ENCODE measurements around the gene PLEKHA5.
"Not testable (repeated sequence)": the region's sequence is repeated elsewhere in the genome, so short reads cannot be mapped to it uniquely, and the experiment has no call there.

PLEKHA5 gene

DNA sequence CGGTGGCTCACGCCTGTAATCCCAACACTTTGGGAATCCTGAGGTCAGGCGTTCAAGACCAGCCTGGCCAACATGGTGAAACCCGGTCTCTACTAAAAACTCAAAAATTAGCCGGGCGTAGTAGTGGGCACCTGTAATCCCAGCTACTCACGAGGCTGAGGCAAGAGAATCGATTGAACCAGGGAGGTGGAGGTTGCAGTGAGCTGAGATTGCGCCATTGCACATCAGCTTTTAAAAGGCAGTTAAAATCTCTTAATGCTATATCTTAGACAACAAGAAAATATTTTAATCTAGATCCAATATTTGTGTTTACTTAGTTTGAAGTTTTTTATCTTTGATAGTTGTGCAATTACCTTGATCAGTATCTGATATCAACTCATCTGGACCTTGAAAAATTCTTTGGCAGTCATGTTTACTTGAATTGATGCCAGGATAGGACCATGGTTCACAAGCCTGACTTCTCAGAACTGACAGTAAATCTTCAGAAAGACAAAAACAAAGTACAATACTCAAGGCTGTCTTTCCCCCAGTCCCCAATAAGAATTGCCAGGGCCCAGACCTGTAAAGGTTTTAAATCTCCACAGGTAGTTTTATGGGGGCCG is 174.7 kb downstream of the PLEKHA5 start:
- in situ Hi-C loops (cut with HindIII; ENCODE audit: low sequenced_read_pairs), result no loop called here

DNA sequence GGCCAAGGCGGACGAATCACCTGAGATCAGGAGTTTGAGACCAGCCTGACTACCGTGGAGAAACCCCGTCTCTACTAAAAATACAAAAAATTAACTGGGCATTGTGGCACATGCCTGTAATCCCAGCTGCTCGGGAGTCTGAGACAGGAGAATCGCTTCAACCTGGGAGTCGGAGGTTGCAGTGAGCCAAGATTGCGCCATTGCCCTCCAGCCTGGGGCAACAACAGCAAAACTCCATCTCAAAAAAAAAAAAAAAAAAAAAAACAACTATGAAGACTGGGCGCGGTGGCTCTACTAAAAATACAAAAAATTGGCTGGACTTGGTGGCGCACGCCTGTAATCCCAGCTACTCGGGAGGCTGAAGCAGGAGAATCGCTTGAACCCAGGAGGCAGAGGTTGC is 176.1 kb downstream of the PLEKHA5 start:
- DNase-seq (ENCODE audit: low read depth); in situ Hi-C loops (cut with HindIII; ENCODE audit: low sequenced_read_pairs): not testable (repeated sequence)

More for the DNA sequence above, 174.7 kb downstream of the PLEKHA5 start:
- H3K4me3 ChIP-seq (ENCODE audit: low read depth, low read length), result no peak overlapping the region
- TF ChIP-seq, protein P1, sequence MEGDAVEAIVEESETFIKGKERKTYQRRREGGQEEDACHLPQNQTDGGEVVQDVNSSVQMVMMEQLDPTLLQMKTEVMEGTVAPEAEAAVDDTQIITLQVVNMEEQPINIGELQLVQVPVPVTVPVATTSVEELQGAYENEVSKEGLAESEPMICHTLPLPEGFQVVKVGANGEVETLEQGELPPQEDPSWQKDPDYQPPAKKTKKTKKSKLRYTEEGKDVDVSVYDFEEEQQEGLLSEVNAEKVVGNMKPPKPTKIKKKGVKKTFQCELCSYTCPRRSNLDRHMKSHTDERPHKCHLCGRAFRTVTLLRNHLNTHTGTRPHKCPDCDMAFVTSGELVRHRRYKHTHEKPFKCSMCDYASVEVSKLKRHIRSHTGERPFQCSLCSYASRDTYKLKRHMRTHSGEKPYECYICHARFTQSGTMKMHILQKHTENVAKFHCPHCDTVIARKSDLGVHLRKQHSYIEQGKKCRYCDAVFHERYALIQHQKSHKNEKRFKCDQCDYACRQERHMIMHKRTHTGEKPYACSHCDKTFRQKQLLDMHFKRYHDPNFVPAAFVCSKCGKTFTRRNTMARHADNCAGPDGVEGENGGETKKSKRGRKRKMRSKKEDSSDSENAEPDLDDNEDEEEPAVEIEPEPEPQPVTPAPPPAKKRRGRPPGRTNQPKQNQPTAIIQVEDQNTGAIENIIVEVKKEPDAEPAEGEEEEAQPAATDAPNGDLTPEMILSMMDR (IDR thresholded peaks at IDR 0.05; ENCODE audit: low read depth, low read length, missing control alignments), result no peak
- no peak for DNase-seq (ENCODE audit: low read depth)

DNA sequence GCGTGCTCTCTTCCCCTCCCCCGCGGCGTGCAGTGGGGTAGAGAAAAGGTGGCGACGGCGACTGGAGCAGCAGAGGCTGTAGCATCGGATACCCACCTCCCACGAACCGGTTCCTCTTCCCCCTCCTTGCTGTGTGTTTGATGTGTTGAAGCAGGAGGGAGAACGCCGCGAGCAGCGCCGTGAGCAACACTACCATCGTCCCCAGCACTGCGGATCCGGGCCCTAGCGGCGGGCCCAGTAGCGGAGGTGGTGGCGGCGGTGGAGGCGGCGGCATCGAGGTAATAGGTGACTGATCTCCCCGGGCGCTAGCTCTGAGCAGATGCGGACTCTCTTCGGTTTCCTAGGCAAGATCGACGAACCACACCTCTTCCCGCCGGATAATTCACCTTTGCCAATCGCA is 176.8 kb downstream of the PLEKHA5 start:
- TF ChIP-seq, protein P1 (IDR thresholded peaks at IDR 0.05; ENCODE audit: low read depth, low read length, missing control alignments), result no peak
- DNase-seq (ENCODE audit: low read depth), result no peak
- no peak overlapping the region for H3K4me3 ChIP-seq (ENCODE audit: low read depth, low read length)
- in situ Hi-C loops (cut with HindIII; ENCODE audit: low sequenced_read_pairs), result no loop called here

More for the DNA sequence above, 176.1 kb downstream of the PLEKHA5 start:
- not testable (repeated sequence) for H3K4me3 ChIP-seq (ENCODE audit: low read depth, low read length)

DNA sequence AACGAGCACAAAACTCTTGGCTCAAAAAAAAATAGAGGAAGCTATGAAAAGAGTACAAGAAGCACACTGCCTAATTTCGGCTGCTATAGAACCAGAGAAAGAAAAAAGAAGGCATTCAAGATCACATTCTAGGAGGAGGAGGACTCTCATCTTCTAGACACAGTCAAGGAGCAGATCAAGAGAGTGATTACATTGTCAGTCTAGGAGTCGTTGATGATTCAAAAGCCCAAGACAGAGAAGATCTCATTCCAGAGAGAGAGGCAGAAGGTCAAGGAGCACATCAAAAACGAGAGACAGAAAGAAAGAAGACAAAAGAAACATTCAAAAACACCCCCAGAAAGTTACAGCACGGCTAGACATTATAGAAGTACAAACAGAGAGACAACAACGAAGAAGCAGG is 177.9 kb downstream of the PLEKHA5 start:
- TF ChIP-seq, protein P1 (IDR thresholded peaks at IDR 0.05; ENCODE audit: low read depth, low read length, missing control alignments), result no peak
- no peak overlapping the region for H3K4me3 ChIP-seq (ENCODE audit: low read depth, low read length)
- DNase-seq (ENCODE audit: low read depth), result no peak
- in situ Hi-C loops (cut with HindIII; ENCODE audit: low sequenced_read_pairs), result no loop called here

DNA sequence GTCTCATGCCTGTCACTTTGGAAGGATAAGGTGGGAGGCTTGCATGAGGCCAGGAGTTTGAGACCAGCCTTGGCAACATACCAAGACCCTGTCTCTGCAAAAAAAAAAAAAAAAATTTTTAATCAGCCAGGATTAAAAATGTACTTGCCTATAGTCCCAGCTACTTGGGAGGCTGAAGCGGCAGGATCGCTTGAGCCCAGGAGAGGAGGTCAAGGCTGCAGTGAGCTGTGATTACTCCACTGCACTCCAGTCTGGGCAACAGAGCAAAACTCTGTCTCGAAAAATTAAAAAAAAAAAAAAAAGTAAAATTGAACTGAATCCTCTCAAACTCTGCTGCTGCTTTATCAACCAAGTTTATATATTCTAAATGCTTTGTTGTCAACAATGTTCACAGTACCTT is 181.6 kb downstream of the PLEKHA5 start:
- H3K4me3 ChIP-seq (ENCODE audit: low read depth, low read length), result no peak overlapping the region
- TF ChIP-seq, protein P1 (IDR thresholded peaks at IDR 0.05; ENCODE audit: low read depth, low read length, missing control alignments), result no peak
- in situ Hi-C loops (cut with HindIII; ENCODE audit: low sequenced_read_pairs), result no loop called here

DNA sequence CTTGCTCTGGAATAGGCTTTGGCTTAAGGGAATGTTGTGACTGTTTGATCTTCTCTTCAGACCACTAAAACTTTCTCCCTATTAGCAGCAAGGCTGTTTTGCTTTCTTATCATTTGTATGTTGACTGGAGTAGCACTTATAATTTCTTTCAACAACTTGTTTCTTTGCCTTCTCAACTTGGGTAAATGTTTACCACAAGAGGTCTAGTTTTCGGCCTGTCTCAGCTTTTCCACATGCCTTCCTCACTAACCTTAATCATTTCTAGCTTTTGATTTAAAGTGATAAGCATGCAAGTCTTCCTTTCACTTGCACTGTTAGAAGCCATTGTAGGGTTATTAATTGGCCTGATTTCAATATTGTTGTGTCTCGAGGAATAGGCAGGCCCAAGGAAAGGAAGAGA is 183.1 kb downstream of the PLEKHA5 start:
- H3K4me3 ChIP-seq (ENCODE audit: low read depth, low read length), result no peak overlapping the region
- no peak for DNase-seq (ENCODE audit: low read depth)
- in situ Hi-C loops (cut with HindIII; ENCODE audit: low sequenced_read_pairs), result no loop called here
- TF ChIP-seq, protein P1 (IDR thresholded peaks at IDR 0.05; ENCODE audit: low read depth, low read length, missing control alignments), result no peak

More for the DNA sequence above, 181.6 kb downstream of the PLEKHA5 start:
- DNase-seq (ENCODE audit: low read depth), result no peak

DNA sequence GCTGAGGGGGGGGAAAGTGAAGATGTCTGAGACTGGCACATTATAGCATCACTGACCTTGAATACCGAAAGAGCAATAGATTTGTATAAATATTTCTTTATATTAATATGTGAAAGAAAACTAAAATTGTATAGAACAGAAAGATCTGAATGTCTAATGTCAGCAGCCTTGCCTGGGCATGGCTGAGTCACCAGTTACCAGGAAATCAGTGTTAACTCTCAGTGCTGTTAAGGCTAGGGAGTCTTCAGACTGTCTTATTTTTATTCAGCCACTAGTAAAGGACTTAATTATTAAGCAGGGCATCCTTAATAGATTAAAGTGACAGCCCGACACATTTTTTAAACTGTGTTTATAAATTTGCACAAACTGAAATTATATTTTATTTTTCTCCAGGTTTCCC is 186.9 kb downstream of the PLEKHA5 start:
- DNase-seq (ENCODE audit: low read depth), result no peak
- in situ Hi-C loops (cut with HindIII; ENCODE audit: low sequenced_read_pairs), result no loop called here
- TF ChIP-seq, protein P1 (IDR thresholded peaks at IDR 0.05; ENCODE audit: low read depth, low read length, missing control alignments), result no peak
- H3K4me3 ChIP-seq (ENCODE audit: low read depth, low read length), result no peak overlapping the region

Measured in astrocyte of the cerebellum (primary cell).